ENCODE data around the gene FGF14.

The FGF14 gene

GRCh38 chr13:102198418-102199311, 203.2 kb downstream of the FGF14 start:
- TF ChIP-seq CTCF (IDR thresholded peaks at IDR 0.05; ENCODE audit: borderline replicate concordance, insufficient read depth, low read depth, low read length), result no peak
- no peak overlapping the region for H3K4me3 ChIP-seq (ENCODE audit: low read depth, low read length)

- no peak overlapping the region for H3K4me3 ChIP-seq (ENCODE audit: low read depth, low read length)
- no peak for TF ChIP-seq CTCF (IDR thresholded peaks at IDR 0.05; ENCODE audit: borderline replicate concordance, insufficient read depth, low read depth, low read length)
These were observed 204.7 kb downstream of the FGF14 start for GRCh38 chr13:102197193-102197592.

GRCh38 chr13:102195566-102196462, 206.0 kb downstream of the FGF14 start:
- H3K4me3 ChIP-seq (ENCODE audit: low read depth, low read length), result no peak overlapping the region
- no peak for TF ChIP-seq CTCF (IDR thresholded peaks at IDR 0.05; ENCODE audit: borderline replicate concordance, insufficient read depth, low read depth, low read length)

GRCh38 chr13:102192858-102193257, 209.0 kb downstream of the FGF14 start:
- TF ChIP-seq CTCF (IDR thresholded peaks at IDR 0.05; ENCODE audit: borderline replicate concordance, insufficient read depth, low read depth, low read length), result no peak

GRCh38 chr13:102191951-102192502, 209.8 kb downstream of the FGF14 start:
- H3K4me3 ChIP-seq (ENCODE audit: low read depth, low read length), result no peak overlapping the region
- no peak for TF ChIP-seq CTCF (IDR thresholded peaks at IDR 0.05; ENCODE audit: borderline replicate concordance, insufficient read depth, low read depth, low read length)

More at GRCh38 chr13:102192858-102193257, 209.0 kb downstream of the FGF14 start:
- no peak overlapping the region for H3K4me3 ChIP-seq (ENCODE audit: low read depth, low read length)

GRCh38 chr13:102190930-102191329, 210.9 kb downstream of the FGF14 start:
- no peak overlapping the region for H3K4me3 ChIP-seq (ENCODE audit: low read depth, low read length)
- no peak for TF ChIP-seq CTCF (IDR thresholded peaks at IDR 0.05; ENCODE audit: borderline replicate concordance, insufficient read depth, low read depth, low read length)

All from GM12875 (cell line).